Astrocyte (in vitro differentiated cells and primary cell): ENCODE results near the gene ZNF394. TPM values are rescaled to one million over a fixed set of nuclear protein-coding genes. Genes with fewer than 3 reads are reported as not detected.
A peak's percentile ranks its signal among the peaks of the same experiment; 100 is the strongest.

Experiments used
- DNase-seq: peaks from one replicate; pipeline ENCODE4 v3.0.0-alpha.2; 2010; ENCODE audit warnings: low read depth
- FAIRE-seq: peaks from 2 replicates; lab custom pipeline; 2011; peaks lifted over from hg19 to GRCh38; lab: Jason Lieb, UNC
- H2AFZ ChIP-seq: 2 replicates; pipeline ENCODE4 v1.6.0; 2012; ENCODE audit warnings: low read depth, low read length, inconsistent platforms
- H3K27ac ChIP-seq: 2 replicates; pipeline ENCODE4 v1.5.1; 2011; ENCODE audit warnings: low read depth, low read length, inconsistent platforms
- H3K27me3 ChIP-seq: 2 replicates; pipeline ENCODE4 v1.6.0; 2011; ENCODE audit warnings: low read length, inconsistent platforms; ENCODE audit not compliant: insufficient read depth
- H3K36me3 ChIP-seq: 2 replicates; pipeline ENCODE4 v1.5.1; 2011; ENCODE audit warnings: low read length, inconsistent platforms; ENCODE audit not compliant: insufficient read depth
- H3K4me1 ChIP-seq: 2 replicates; pipeline ENCODE4 v1.5.1; 2011; ENCODE audit warnings: low read length, inconsistent platforms; ENCODE audit not compliant: insufficient read depth
- H3K4me2 ChIP-seq: 2 replicates; pipeline ENCODE4 v1.6.0; 2012; ENCODE audit warnings: low read length, inconsistent platforms
- H3K4me3 ChIP-seq: 2 replicates; pipeline ENCODE4 v1.5.1; 2011; ENCODE audit warnings: low read depth, mild to moderate bottlenecking, low read length, inconsistent platforms; ENCODE audit not compliant: insufficient read depth
- H3K79me2 ChIP-seq: 2 replicates; pipeline ENCODE4 v1.6.0; 2012; ENCODE audit warnings: mild to moderate bottlenecking, low read length, inconsistent platforms; ENCODE audit not compliant: insufficient read depth
- H3K9ac ChIP-seq: 2 replicates; pipeline ENCODE4 v1.6.0; 2012; ENCODE audit warnings: mild to moderate bottlenecking, low read length, inconsistent platforms
- H3K9me3 ChIP-seq: 2 replicates; pipeline ENCODE4 v1.5.1; 2012; ENCODE audit warnings: low read depth, mild to moderate bottlenecking, low read length, inconsistent platforms; ENCODE audit not compliant: insufficient read depth
- H4K20me1 ChIP-seq: 2 replicates; pipeline ENCODE4 v1.6.0; 2012; ENCODE audit warnings: low read length, inconsistent platforms; ENCODE audit not compliant: insufficient read depth
- H3K27ac Mint-ChIP-seq: one replicate; pipeline ENCODE4 v1.8.0; 2021; ENCODE audit warnings: mild to moderate bottlenecking, mixed read lengths; ENCODE audit not compliant: unreplicated experiment
- H3K27me3 Mint-ChIP-seq: one replicate; pipeline ENCODE4 v1.8.0; 2021; ENCODE audit warnings: low read depth, mixed read lengths; ENCODE audit not compliant: unreplicated experiment
- H3K36me3 Mint-ChIP-seq: one replicate; pipeline ENCODE4 v1.8.0; 2021; ENCODE audit warnings: low read depth, mixed read lengths; ENCODE audit not compliant: unreplicated experiment
- H3K4me1 Mint-ChIP-seq: one replicate; pipeline ENCODE4 v1.8.0; 2021; ENCODE audit warnings: low read depth, mixed read lengths; ENCODE audit not compliant: unreplicated experiment
- H3K4me3 Mint-ChIP-seq: one replicate; pipeline ENCODE4 v1.8.0; 2021; ENCODE audit warnings: mild to moderate bottlenecking, moderate library complexity, mixed read lengths; ENCODE audit not compliant: unreplicated experiment
- H3K9me3 Mint-ChIP-seq: one replicate; pipeline ENCODE4 v1.8.0; 2021; ENCODE audit warnings: mild to moderate bottlenecking, mixed read lengths; ENCODE audit not compliant: unreplicated experiment
- CTCF ChIP-seq: IDR thresholded peaks from 2 replicates; pipeline ENCODE4 v1.5.1; 2011; ENCODE audit warnings: low read depth, mild to moderate bottlenecking, inconsistent platforms, low read length, moderate library complexity; ENCODE audit not compliant: insufficient read depth
- EZH2 ChIP-seq: IDR thresholded peaks from 2 replicates; pipeline ENCODE4 v1.6.1; 2012; ENCODE audit warnings: mild to moderate bottlenecking, low read length, inconsistent platforms; ENCODE audit not compliant: insufficient read depth
- total RNA-seq: library from RNA; stranded (reverse); gene quantifications from 2 replicates; pipeline ENCODE4 v1.2.1, GENCODE V29; 2021

ZNF394 gene
- total RNA-seq, 1 donor from 2014 or later = 25.7 TPM

DNA sequence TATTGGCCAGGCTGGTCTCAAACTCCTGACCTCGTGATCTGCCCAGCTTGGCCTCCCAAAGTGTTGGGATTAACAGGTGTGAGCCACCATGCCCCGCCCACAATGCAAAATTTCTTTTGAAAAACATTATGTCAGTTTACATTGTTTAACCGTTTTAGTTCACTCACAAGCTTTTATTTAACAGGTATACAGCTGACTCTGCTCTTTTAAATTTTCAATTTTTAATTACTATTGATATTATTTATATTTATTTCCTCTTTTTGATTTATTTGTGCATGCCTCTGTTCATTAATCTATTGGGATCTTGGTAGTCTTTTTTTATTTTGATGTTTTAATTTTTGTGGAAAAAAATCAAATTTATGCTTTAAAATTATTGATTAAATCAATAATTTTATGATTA, 21.3 kb upstream of the ZNF394 start:
- peaks cover 27% of the 10 kb centered on the region for H3K36me3 Mint-ChIP-seq
- no peak overlapping the region for H3K4me3 ChIP-seq
- H3K27me3 Mint-ChIP-seq = no peaks in the 10 kb centered on the region
- no peaks in the 10 kb centered on the region for H3K9me3 Mint-ChIP-seq
- H3K27me3 ChIP-seq = no peaks in the 10 kb centered on the region
- no peak overlapping the region for H3K4me2 ChIP-seq
- no peaks in the 10 kb centered on the region for H3K79me2 ChIP-seq
- no peak overlapping the region for H3K4me3 Mint-ChIP-seq
- H3K9me3 ChIP-seq = no peaks in the 10 kb centered on the region
- H3K4me1 ChIP-seq = no peaks in the 10 kb centered on the region
- FAIRE-seq (no peak), DNase-seq (no peak)
- peaks cover under 1% of the 10 kb centered on the region for H4K20me1 ChIP-seq
- H3K27ac Mint-ChIP-seq = no peak overlapping the region
- no peak overlapping the region for H2AFZ ChIP-seq
- H3K4me1 Mint-ChIP-seq = no peaks in the 10 kb centered on the region
- H3K36me3 ChIP-seq = peaks cover 26% of the 10 kb centered on the region
- no peak overlapping the region for H3K9ac ChIP-seq
- TF ChIP-seq CTCF = no peak
- H3K27ac ChIP-seq = no peak overlapping the region

GRCh38 chr7:99514050-99514449, 14.0 kb upstream of the ZNF394 start:
- H3K27me3 Mint-ChIP-seq = no peaks in the 10 kb centered on the region
- TF ChIP-seq CTCF (no peak), EZH2 (no peak)
- peaks cover 5% of the 10 kb centered on the region for H3K4me1 Mint-ChIP-seq
- no peak overlapping the region for H3K4me3 Mint-ChIP-seq
- H3K9me3 ChIP-seq = no peaks in the 10 kb centered on the region
- no peak overlapping the region for H3K27ac ChIP-seq
- H3K9ac ChIP-seq = no peak overlapping the region
- peaks cover 31% of the 10 kb centered on the region for H3K79me2 ChIP-seq
- peaks cover 21% of the 10 kb centered on the region for H3K36me3 Mint-ChIP-seq
- H3K4me2 ChIP-seq = no peak overlapping the region
- H3K36me3 ChIP-seq = peaks cover 13% of the 10 kb centered on the region
- FAIRE-seq = no peak
- no peaks in the 10 kb centered on the region for H3K27me3 ChIP-seq
- H3K4me3 ChIP-seq = no peak overlapping the region
- no peaks in the 10 kb centered on the region for H3K9me3 Mint-ChIP-seq
- no peak overlapping the region for H2AFZ ChIP-seq
- H3K27ac Mint-ChIP-seq = no peak overlapping the region
- DNase-seq = no peak
- no peaks in the 10 kb centered on the region for H3K4me1 ChIP-seq
- H4K20me1 ChIP-seq = peaks cover 14% of the 10 kb centered on the region

- peaks cover 3% of the 10 kb centered on the region for H4K20me1 ChIP-seq
- Mint-ChIP-seq H3K27ac (peak overlapping the region; percentile 91), H3K4me3 (peak overlapping the region; percentile 99), H3K27me3 (no peaks in the 10 kb centered on the region), H3K4me1 (peaks cover 13% of the 10 kb centered on the region), H3K36me3 (peaks cover 3% of the 10 kb centered on the region), H3K9me3 (no peaks in the 10 kb centered on the region)
- H3K4me2 ChIP-seq = peak overlapping the region; percentile 94
- H3K4me1 ChIP-seq = peaks cover 13% of the 10 kb centered on the region
- peak overlapping the region; percentile 91 for H3K9ac ChIP-seq
- H3K79me2 ChIP-seq = peaks cover 63% of the 10 kb centered on the region
- no peak for DNase-seq
- H3K27ac ChIP-seq = peak overlapping the region; percentile 93
- H2AFZ ChIP-seq = peak overlapping the region; percentile 92
- no peaks in the 10 kb centered on the region for H3K9me3 ChIP-seq
- no peaks in the 10 kb centered on the region for H3K27me3 ChIP-seq
- TF ChIP-seq CTCF (no peak), EZH2 (no peak)
- H3K36me3 ChIP-seq = no peaks in the 10 kb centered on the region
- no peak for FAIRE-seq
- H3K4me3 ChIP-seq = peak overlapping the region; percentile 89
These were observed 5.2 kb upstream of the ZNF394 start for GRCh38 chr7:99505324-99505662.
